HL-60/S4 (cell line): ENCODE measurements around the gene FCER1G.

Experiments used
- in situ Hi-C: fragments of 300-500 bp; cut with MboI; formaldehyde crosslinking; loops from 2 replicates; pipeline ENCODE4 v1.14.3; 2022; ENCODE audit warnings: low sequenced_read_pairs

The FCER1G gene

GRCh38 chr1:161200992-161201835 is 13.9 kb upstream of the FCER1G start:
- in situ Hi-C loops = no loop called here

GRCh38 chr1:161201836-161202712 is 13.0 kb upstream of the FCER1G start, which contains the start of gene NDUFS2:
Gene NDUFS2 (plus strand): TSS chr1:161202367. CDS start chr1:161202386, 19 bp downstream.
- in situ Hi-C loops = no loop called here

GRCh38 chr1:161206411-161207140 is 8.5 kb upstream of the FCER1G start:
- in situ Hi-C loops = no loop called here

GRCh38 chr1:161207173-161207572 is 7.9 kb upstream of the FCER1G start:
- in situ Hi-C loops = no loop called here

GRCh38 chr1:161209790-161210409 is 5.2 kb upstream of the FCER1G start:
- in situ Hi-C loops = no loop called here

- in situ Hi-C loops = no loop called here
Observed at GRCh38 chr1:161214369-161214768, 726 bp upstream of the FCER1G start.

GRCh38 chr1:161216945-161217712 is 2.0 kb downstream of the FCER1G start:
- in situ Hi-C loops = no loop called here

- in situ Hi-C loops = no loop called here
Observed at GRCh38 chr1:161217831-161218230, 2.7 kb downstream of the FCER1G start.

- in situ Hi-C loops = no loop called here
Observed at GRCh38 chr1:161218301-161219077, 3.4 kb downstream of the FCER1G start.

- in situ Hi-C loops = no loop called here
Observed at GRCh38 chr1:161219078-161219892, 4.2 kb downstream of the FCER1G start.

GRCh38 chr1:161220002-161220401 is 4.9 kb downstream of the FCER1G start:
- in situ Hi-C loops = no loop called here

GRCh38 chr1:161222175-161223019 is 7.3 kb downstream of the FCER1G start:
- in situ Hi-C loops = no loop called here

- in situ Hi-C loops = no loop called here
Observed at GRCh38 chr1:161223805-161224694, 9.0 kb downstream of the FCER1G start.

GRCh38 chr1:161224695-161225087 is 9.6 kb downstream of the FCER1G start:
- in situ Hi-C loops = loop anchor here (5.0 kb wide), 1 partner anchor 68 kb away; no protein-coding TSS in a partner anchor

- in situ Hi-C loops = loop anchor here (5.0 kb wide), 1 partner anchor 67 kb away; no protein-coding TSS in a partner anchor
Observed at GRCh38 chr1:161225178-161225533, 10.1 kb downstream of the FCER1G start.
